H9 (cell line): Measurements from ENCODE around the gene PRKAG2. TPM values are rescaled to one million over a fixed set of nuclear protein-coding genes. Genes with fewer than 3 reads are reported as not detected.

Experiments
- DNase-seq: peaks from one replicate; pipeline ENCODE4 v3.0.0-alpha.2; 2017
- H2AFZ ChIP-seq: one replicate; pipeline ENCODE4 v1.6.1; 2013; ENCODE audit warnings: mild to moderate bottlenecking, low read length, control low read depth, moderate library complexity
- H2AK5ac ChIP-seq: 2 replicates; pipeline ENCODE4 v1.6.1; 2013; ENCODE audit warnings: low read length, control low read depth, mixed read lengths; ENCODE audit not compliant: insufficient read length
- H2BK120ac ChIP-seq: one replicate; pipeline ENCODE4 v1.6.1; 2013; ENCODE audit warnings: low read depth, mild to moderate bottlenecking, low read length, control low read depth, inconsistent platforms; ENCODE audit not compliant: poor library complexity, severe bottlenecking
- H2BK12ac ChIP-seq: 2 replicates; pipeline ENCODE4 v1.6.1; 2013; ENCODE audit warnings: low read length, control low read depth, mixed read lengths, low read depth; ENCODE audit not compliant: insufficient read length
- H2BK15ac ChIP-seq: 2 replicates; pipeline ENCODE4 v1.6.1; 2013; ENCODE audit warnings: low read depth, low read length, control low read depth
- H2BK20ac ChIP-seq: one replicate; pipeline ENCODE4 v1.6.1; 2013; ENCODE audit warnings: low read depth, mild to moderate bottlenecking, low read length, control low read depth, inconsistent platforms; ENCODE audit not compliant: poor library complexity, severe bottlenecking
- H2BK5ac ChIP-seq: 2 replicates; pipeline ENCODE4 v1.6.1; 2013; ENCODE audit warnings: low read length, control low read depth, mixed read lengths; ENCODE audit not compliant: insufficient read length
- H3K14ac ChIP-seq: 2 replicates; pipeline ENCODE4 v1.6.1; 2013; ENCODE audit warnings: low read length, control low read depth; ENCODE audit not compliant: insufficient read depth
- H3K18ac ChIP-seq: 2 replicates; pipeline ENCODE4 v1.6.1; 2013; ENCODE audit warnings: low read depth, mild to moderate bottlenecking, mixed read lengths, low read length, control low read depth; ENCODE audit not compliant: insufficient read length
- H3K23ac ChIP-seq: 2 replicates; pipeline ENCODE4 v1.6.1; 2013; ENCODE audit warnings: low read length, control low read depth, mixed read lengths, low read depth; ENCODE audit not compliant: insufficient read length
- H3K23me2 ChIP-seq: 2 replicates; pipeline ENCODE4 v1.6.1; 2013; ENCODE audit warnings: low read depth, mild to moderate bottlenecking, mixed read lengths, low read length, control low read depth; ENCODE audit not compliant: insufficient read length, poor library complexity, severe bottlenecking
- H3K27ac ChIP-seq: 2 replicates; pipeline ENCODE4 v1.5.1; 2013; ENCODE audit warnings: low read length, control low read depth, mixed read lengths, low read depth; ENCODE audit not compliant: insufficient read length
- H3K27me3 ChIP-seq: 2 replicates; pipeline ENCODE4 v1.6.1; 2013; ENCODE audit warnings: low read length, control low read depth, inconsistent platforms; ENCODE audit not compliant: insufficient read depth
- H3K4ac ChIP-seq: 2 replicates; pipeline ENCODE4 v1.6.1; 2013; ENCODE audit warnings: low read depth, mild to moderate bottlenecking, control low read depth, inconsistent platforms, low read length, moderate library complexity
- H3K4me1 ChIP-seq: 2 replicates; pipeline ENCODE4 v1.6.1; 2013; ENCODE audit warnings: low read length, control low read depth, inconsistent platforms; ENCODE audit not compliant: insufficient read depth
- H3K4me2 ChIP-seq: 2 replicates; pipeline ENCODE4 v1.6.1; 2013; ENCODE audit warnings: low read length, control low read depth, mixed read lengths; ENCODE audit not compliant: insufficient read length, insufficient read depth
- H3K56ac ChIP-seq: 2 replicates; pipeline ENCODE4 v1.6.1; 2013; ENCODE audit warnings: low read depth, mild to moderate bottlenecking, mixed read lengths, low read length, control low read depth; ENCODE audit not compliant: insufficient read length
- H3K79me1 ChIP-seq: 2 replicates; pipeline ENCODE4 v1.6.1; 2013; ENCODE audit warnings: low read depth, mild to moderate bottlenecking, moderate library complexity, low read length, control low read depth, inconsistent platforms; ENCODE audit not compliant: insufficient read depth, poor library complexity, severe bottlenecking
- H3K79me2 ChIP-seq: 2 replicates; pipeline ENCODE4 v1.6.1; 2013; ENCODE audit warnings: low read length, control low read depth, inconsistent platforms; ENCODE audit not compliant: insufficient read depth
- H3K9ac ChIP-seq: 2 replicates; pipeline ENCODE4 v1.6.1; 2013; ENCODE audit warnings: low read length, control low read depth, mixed read lengths; ENCODE audit not compliant: insufficient read length; ENCODE audit errors: extremely low read depth
- H3K9me3 ChIP-seq: one replicate; pipeline ENCODE4 v1.6.1; 2013; ENCODE audit warnings: low read depth, low read length, inconsistent platforms; ENCODE audit not compliant: control insufficient read depth
- H3T11ph ChIP-seq: one replicate; pipeline ENCODE4 v1.6.1; 2013; ENCODE audit warnings: mild to moderate bottlenecking, low read length, control low read depth, inconsistent platforms
- H4K20me1 ChIP-seq: one replicate; pipeline ENCODE4 v1.6.1; 2013; ENCODE audit not compliant: control insufficient read depth, insufficient read length, insufficient read depth
- H4K5ac ChIP-seq: 2 replicates; pipeline ENCODE4 v1.6.1; 2013; ENCODE audit warnings: low read depth, mild to moderate bottlenecking, mixed read lengths, low read length, control low read depth; ENCODE audit not compliant: insufficient read length
- H4K8ac ChIP-seq: replicated peaks from 2 replicates; pipeline ENCODE4 v1.6.1; 2013; ENCODE audit warnings: low read length, control low read depth, mixed read lengths, low read depth; ENCODE audit not compliant: insufficient read length
- H4K91ac ChIP-seq: 2 replicates; pipeline ENCODE4 v1.6.1; 2013; ENCODE audit warnings: low read depth, mild to moderate bottlenecking, moderate library complexity, mixed read lengths, low read length, control low read depth; ENCODE audit not compliant: insufficient read length
- H3K27ac Mint-ChIP-seq, 3 experiments: 2 replicates in 2 of 3; 3 replicates in 1 of 3; pipeline ENCODE4 v1.8.0; 2020 to 2021; ENCODE audit warnings: mixed read lengths in 3 of 3, mild to moderate bottlenecking in 1 of 3, moderate library complexity in 1 of 3
- H3K27me3 Mint-ChIP-seq: 2 replicates; pipeline ENCODE4 v1.8.0; 2021; ENCODE audit warnings: low read depth, mild to moderate bottlenecking, moderate library complexity, mixed read lengths
- H3K36me3 Mint-ChIP-seq, 3 experiments: 2 replicates in 2 of 3; 3 replicates in 1 of 3; pipeline ENCODE4 v1.8.0; 2020 to 2021; ENCODE audit warnings: low read depth in 3 of 3, mixed read lengths in 3 of 3; ENCODE audit not compliant: insufficient read depth in 1 of 3
- H3K4me1 Mint-ChIP-seq, 2 experiments: 2 replicates each; pipeline ENCODE4 v1.8.0; 2020; ENCODE audit warnings: mixed read lengths in 2 of 2
- H3K4me3 Mint-ChIP-seq, 2 experiments: 2 replicates in 1 of 2; 3 replicates in 1 of 2; pipeline ENCODE4 v1.8.0; 2020 to 2021; ENCODE audit warnings: mild to moderate bottlenecking in 2 of 2, mixed read lengths in 2 of 2, moderate library complexity in 1 of 2
- H3K9me3 Mint-ChIP-seq, 2 experiments: 2 replicates in 1 of 2; 3 replicates in 1 of 2; pipeline ENCODE4 v1.8.0; 2020; ENCODE audit warnings: mild to moderate bottlenecking in 2 of 2, mixed read lengths in 2 of 2, moderate library complexity in 1 of 2
- CTCF ChIP-seq: fragments of 200-600 bp; sonication (generic); conservative IDR thresholded peaks from 3 replicates; pipeline ENCODE4 v1.8.0; 2021; ENCODE audit warnings: antibody characterized with exemption, mild to moderate bottlenecking
- WGBS: extraction: QIAGEN DNeasy Blood & Tissue Kit; methylation state at CpG from one replicate; pipeline ENCODE4 v1.1.7; 2013; ENCODE audit warnings: missing lambda C conversion rate, low lambda C conversion rate, mixed read lengths; ENCODE audit not compliant: insufficient read length; ENCODE audit errors: extremely low coverage; 5-methylcytosine and 5-hydroxymethylcytosine counted together
- total RNA-seq: library from RNA; stranded (reverse); gene quantifications from 2 replicates; pipeline ENCODE4 v1.2.1, GENCODE V29; 2021

The PRKAG2 gene
- total RNA-seq, 1 experiment from 2014 or later = 11.8 TPM

- Mint-ChIP-seq H3K27me3 (no peaks in the 10 kb centered on the region; the same call in 1 of the 2 replicates), H3K9me3 (no peaks in the 10 kb centered on the region), H3K27ac (no peak overlapping the region), H3K4me3 (no peak overlapping the region), H3K36me3 (no peaks in the 10 kb centered on the region), H3K4me1 (peaks cover 23 to 24% of the 10 kb centered on the region in 2 experiments)
- no peak overlapping the region for H3K56ac ChIP-seq
- H3K9me3 ChIP-seq = no peaks in the 10 kb centered on the region
- no peak overlapping the region for H3T11ph ChIP-seq
- H3K9ac ChIP-seq = no peak overlapping the region
- no peak overlapping the region for H3K23ac ChIP-seq
- no peak overlapping the region for H2BK20ac ChIP-seq
- no peak overlapping the region for H3K14ac ChIP-seq
- no peak overlapping the region for H3K4me2 ChIP-seq
- no peak overlapping the region for H2BK12ac ChIP-seq
- DNase-seq = no peak
- TF ChIP-seq CTCF = no peak
- no peak overlapping the region for H3K18ac ChIP-seq
- H4K91ac ChIP-seq = no peak overlapping the region
- no CpG with 5 or more reads among the region's 14 CpGs for WGBS
- H4K5ac ChIP-seq = no peak overlapping the region
- no peaks in the 10 kb centered on the region for H3K79me2 ChIP-seq
- no peak overlapping the region for H3K4ac ChIP-seq
- H2BK15ac ChIP-seq = no peak overlapping the region
- H3K79me1 ChIP-seq = no peaks in the 10 kb centered on the region
- H2BK5ac ChIP-seq = no peak overlapping the region
- H2AFZ ChIP-seq = no peak overlapping the region
- no peaks in the 10 kb centered on the region for H3K27me3 ChIP-seq
- no peaks in the 10 kb centered on the region for H3K23me2 ChIP-seq
- H3K4me1 ChIP-seq = peaks cover 4% of the 10 kb centered on the region; the same call in 1 of the 2 replicates
- no peak overlapping the region for H4K8ac ChIP-seq
- no peak overlapping the region for H3K27ac ChIP-seq
- H2AK5ac ChIP-seq = no peak overlapping the region
- H4K20me1 ChIP-seq = no peaks in the 10 kb centered on the region
- H2BK120ac ChIP-seq = no peak overlapping the region
Observed at GRCh38 chr7:151682831-151683614, 193.9 kb downstream of the PRKAG2 start.
